HG03521 (cell line): ENCODE measurements around the gene RBM20.
A peak's percentile ranks its signal among the peaks of the same experiment; 100 is the strongest.

Source experiments
- ATAC-seq: cut with Tn5 transposase; IDR thresholded peaks from one replicate; pipeline ENCODE4 v1.9.1; 2021; ENCODE audit warnings: mild to moderate bottlenecking, moderate library complexity; ENCODE audit not compliant: unreplicated experiment

The RBM20 gene

DNA sequence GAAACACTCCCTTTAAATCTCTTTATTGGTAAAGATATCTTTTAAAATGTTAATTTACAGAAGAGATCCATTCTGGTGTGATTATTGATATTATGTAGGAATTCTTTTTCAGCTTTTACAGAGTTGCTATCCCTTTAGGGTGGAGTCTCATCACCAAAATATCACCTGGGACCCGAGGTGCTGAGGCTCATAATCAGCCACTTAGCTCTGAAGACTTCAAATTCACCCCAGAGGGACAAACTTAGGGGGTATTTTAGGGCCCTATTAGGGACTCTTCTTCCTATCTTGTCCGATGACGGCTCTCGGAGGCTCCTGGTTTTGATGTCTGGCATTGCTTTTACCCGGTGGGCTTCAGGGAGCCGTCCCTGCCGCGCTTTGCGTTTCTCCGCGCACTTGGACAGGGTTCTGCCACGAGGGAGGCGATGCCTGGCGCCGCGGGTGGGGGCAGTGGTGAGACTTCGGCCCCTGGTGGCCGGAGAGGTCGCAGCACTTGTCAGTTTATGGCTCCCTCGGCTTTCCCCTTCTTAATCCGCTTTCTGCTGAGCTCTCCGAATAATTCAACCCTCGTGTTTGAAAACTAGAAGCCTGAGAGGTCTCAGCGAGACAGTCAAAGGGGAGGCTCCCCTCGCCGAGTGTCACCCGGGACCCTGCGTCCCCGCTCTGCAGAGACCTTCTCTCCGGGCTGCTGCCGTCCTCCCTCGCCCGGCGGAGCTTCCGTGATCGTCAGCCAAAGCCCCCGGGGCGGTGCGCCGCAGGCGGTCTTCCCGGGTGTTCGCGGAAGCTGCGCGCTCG, 27.8 kb downstream of the RBM20 start:
- ATAC-seq, result peak; percentile 99

DNA sequence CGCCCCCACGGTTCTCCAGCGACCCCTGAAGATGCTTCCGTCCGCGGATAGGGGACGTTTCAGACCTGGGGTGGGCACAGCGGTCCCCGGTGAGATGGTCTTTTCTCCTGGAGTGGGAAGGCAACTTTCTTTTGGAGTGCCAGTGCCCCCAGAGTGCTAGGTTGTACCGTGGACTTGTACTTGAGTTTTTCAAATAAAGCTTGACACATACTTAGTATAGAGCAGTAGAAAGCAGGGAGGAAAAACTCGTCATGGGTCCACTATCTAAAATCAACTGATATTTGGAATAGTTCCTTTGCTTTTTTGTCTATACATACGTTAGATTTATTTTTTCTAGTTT, 28.4 kb downstream of the RBM20 start:
- ATAC-seq, result peak; percentile 11

DNA sequence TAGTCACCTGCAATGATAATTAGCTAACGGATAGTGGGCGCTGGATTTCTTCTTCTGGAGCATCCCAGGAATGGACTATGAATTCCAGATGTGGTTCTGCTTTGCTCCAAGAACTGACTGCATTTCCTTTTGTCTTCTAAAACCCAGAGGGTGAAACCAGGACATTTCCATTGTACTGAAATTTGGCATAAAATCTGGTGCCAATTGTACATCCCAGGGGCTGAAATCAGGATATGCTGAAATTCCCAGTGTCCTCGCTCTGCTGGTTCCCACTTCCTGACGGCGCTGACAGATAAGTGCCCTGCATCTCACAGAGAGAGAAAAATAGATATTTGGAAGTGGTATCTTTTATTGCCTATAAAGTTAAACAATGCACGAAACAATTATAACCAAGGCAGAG, 31.9 kb downstream of the RBM20 start:
- ATAC-seq, result no peak

DNA sequence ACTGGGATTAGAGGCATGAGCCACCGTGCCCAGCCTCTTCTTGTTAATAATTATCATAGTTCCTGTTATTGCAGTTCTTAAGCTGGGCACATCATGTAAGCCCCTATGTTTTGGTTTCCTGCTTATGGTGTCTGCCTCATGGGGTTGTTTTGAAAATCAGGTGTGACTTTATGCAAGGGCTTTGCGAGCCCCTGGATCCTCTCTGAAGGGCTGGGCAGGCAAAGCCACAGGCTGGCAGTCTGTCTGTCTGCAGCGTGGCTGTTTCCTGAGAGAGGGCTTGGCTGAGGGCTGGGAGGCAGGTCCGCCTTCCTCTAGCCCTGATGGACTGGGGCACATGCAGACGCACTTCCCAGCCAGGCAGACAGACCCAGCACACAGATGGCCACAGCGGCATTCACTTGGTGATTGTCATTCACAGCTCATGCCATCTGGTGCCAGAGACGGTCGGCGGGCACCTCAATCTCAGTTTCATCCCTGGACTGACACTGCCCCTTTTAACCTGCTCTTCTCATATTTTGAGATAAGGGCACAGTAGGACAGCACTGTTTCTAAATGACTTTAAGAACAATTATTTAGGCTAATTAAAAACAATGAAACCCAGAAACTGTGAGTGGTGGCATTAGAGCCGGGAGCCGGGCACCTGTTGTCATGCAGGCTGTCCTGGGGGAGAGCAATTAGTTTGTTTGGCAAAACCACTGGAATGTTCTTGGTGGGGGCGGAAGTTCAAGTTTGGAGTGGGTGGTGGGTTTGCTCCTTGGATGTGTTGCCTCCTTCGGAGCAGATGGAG, 35.5 kb downstream of the RBM20 start:
- no peak for ATAC-seq

DNA sequence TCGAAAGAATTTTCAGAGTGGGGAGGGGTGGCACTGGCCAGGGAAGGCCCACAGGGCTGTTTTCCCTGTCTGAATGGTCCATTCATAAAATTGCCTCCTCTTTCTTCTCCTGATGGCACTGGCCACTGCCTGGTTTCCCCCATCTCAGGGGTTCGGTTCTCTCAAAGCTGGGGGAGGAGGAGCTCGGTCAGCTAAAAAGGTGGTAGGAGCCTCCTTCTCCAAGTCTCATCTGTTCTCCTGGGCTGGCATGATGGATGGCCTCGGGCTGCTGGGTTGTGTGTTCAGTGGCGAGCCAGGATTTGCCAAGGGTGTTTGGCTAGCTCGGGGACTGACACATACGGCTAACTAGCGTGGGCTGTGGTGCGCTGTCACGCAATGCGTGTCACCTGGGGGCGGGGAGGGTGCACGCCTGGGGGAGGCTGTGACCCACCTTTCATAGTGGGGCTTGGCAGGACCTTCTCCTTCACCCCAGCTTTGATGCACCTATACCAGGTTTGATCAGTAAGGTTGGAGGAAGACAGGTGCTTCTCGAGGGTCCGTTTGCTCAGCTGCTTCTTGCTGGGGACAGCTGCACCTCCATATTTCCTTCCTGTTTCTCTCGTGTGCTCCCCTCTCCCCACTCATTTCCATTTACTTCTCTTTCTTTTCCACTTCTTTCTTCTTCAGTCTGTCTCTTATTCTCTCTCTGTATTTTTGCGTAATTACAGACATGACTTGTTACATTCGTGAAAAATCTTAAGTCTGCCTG, 36.3 kb downstream of the RBM20 start:
- no peak for ATAC-seq

DNA sequence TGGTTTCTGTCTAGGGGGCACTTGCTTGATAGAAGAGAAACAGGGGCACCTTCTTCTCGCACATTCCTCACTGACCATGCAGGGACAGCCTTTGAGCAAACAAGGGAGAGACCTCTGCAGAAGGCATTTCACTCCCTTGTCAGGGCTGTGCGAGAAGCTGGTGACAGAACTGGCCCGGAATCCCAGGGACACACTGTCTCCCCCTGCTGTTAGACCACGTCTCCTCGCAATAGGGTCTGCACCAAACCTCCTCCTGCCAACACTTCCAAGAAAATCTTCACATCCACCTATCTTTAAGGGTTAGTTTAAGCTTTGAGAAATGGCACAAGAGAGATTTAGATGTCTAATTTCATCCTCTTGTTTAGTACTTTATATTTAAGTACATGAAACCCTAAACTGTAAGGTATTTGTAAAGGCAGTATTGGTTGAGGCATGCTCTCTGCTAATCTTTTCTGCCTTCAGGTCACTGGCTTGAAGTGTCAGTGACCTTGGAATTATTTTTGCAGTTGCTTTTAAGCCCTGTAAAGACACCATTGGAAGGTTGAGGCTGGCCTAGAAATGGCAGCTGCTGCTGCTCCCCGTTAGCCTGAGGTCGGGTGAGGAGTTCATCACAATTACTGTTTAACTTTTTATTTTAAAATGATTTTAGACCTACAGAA, 37.0 kb downstream of the RBM20 start:
- no peak for ATAC-seq

DNA sequence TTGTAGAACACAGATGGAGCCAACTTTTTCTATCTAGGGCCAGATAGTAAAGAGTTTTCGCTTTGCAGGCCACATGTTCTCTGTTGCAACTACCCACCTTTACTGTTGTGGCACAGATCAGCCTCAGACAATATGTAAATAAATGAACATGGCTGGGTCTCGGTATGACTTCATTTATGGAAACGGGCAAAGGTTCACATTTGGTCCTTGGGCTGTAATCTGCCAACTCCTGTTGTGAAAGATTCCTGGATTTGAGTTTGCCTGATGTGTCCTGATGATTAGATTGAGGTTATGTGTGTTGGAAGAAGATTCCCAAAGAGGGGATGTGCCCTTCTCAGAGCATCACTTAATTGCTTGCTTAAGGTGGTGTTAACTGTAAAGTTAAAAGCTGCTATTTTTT, 38.2 kb downstream of the RBM20 start:
- ATAC-seq, result no peak

DNA sequence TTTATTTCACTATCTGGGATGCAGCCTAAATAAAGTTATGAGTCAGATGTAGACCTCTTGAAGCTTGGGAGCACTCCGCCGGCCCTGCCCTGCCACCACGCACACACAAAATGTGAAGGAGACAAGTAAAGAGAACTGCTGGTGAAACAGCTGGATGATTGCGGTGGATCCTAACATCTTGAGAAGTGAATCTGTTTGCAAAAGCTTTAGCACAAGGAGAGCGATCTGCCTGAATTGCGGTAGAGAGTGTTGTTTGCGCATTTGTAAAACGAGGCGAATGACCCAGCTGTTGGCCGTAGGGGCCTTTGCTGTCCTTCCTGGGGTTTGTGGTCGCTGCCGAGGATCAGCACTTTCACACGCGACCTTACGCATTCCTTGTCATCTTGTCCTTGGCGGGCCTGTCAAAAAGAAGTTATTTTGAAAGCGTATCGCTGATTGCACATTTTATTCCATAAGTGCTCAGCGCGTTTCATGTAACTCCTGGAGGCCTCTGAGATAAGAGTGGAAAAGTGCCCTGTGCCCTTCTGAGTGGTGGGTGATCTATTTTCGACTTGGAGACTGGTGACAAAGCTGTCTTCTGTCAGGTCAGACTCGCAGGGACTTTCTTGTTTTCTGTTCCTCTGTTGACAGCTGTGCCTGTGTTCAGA, 40.8 kb downstream of the RBM20 start:
- ATAC-seq, result no peak

DNA sequence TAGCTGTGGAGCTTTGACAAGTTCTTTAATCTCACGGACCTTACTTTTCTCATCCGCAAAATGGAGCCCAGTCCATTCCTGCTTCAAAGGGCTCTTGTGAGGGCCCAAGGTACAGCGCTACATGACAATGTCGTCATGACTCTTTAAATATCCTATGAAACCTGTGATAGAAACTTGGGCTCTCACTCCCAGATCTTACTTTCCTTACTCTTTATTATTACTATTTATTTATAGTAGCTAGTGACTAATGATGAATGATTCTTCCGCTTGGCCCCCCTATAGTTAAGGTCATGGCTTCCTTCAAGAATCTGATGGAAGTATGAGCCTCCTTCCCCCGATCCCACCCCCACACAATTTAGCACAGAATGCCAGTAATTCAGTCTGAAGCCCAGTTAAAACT, 41.9 kb downstream of the RBM20 start:
- no peak for ATAC-seq

DNA sequence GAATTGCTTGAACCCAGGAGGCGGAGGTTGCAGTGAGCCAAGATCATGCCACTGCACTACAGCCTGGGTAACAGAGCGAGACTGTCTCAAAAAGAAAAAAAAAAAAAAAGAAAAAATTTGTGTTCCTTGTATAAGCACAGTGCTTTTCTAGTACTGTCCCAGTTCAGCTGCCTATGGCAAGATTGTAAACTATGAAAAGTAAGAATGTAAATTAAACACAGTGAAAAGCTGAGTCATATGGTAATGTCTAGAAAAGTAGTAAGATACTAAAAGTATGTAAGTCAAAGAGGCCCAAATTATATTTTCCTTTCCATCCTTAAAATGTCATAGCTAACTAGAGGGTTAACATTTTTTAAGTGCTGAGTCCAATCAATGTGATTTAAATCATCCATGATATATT, 42.8 kb downstream of the RBM20 start:
- no peak for ATAC-seq

DNA sequence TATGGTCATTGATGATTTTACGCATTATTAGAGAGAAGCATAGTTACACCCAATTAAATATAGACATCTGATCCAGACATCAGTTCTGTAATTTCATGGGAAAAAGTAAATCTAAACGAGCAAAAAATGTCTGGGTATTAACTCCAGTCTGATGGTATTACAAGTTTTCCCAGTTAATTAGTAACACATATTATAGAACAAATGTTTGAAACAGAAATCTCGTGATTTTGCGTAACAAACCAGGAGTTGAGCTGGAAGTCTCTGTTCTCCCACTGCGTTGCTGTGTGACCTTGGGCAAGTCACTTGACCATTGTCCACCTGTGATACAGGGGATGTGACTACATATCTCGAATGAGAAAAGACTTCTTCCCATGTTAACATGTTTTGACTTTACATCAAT, 43.3 kb downstream of the RBM20 start:
- no peak for ATAC-seq

DNA sequence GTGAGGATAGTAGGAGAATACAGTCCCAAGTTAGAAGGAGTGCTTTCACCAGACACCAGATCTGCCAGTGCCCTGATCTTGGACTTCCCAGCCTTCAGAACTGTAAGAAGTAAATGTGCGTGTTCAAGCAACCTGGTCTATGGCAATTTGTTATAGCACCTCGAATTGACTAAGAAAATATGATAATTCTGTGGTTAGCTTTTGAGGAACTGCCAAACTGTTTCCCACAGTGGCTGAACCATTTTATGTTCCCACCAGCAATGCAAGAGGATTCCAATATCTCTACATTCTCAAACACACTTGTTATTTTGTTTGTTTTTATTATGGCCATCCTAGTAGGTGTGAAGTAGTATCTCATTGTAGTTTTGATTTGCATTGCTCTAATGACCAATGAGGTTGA, 47.0 kb downstream of the RBM20 start:
- no peak for ATAC-seq

DNA sequence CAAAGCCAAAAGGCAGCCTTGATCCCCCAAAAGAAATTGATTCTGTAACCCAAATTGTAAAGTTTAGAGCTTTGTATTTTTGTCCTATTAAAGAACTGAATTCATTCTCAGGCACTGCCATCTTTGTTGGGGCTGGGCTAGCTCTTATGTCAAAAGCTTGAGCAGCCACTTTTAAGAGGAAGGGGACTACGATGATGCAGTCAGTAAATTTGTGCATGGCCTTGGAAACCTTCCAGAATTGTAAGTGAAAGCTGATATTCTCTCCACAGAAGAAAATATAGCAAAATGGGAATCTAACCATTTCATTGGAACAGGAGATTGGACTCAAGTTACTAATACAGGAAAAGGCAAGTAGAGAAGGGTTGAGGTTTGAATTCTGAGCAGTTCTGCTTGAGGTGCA, 50.1 kb downstream of the RBM20 start:
- no peak for ATAC-seq

DNA sequence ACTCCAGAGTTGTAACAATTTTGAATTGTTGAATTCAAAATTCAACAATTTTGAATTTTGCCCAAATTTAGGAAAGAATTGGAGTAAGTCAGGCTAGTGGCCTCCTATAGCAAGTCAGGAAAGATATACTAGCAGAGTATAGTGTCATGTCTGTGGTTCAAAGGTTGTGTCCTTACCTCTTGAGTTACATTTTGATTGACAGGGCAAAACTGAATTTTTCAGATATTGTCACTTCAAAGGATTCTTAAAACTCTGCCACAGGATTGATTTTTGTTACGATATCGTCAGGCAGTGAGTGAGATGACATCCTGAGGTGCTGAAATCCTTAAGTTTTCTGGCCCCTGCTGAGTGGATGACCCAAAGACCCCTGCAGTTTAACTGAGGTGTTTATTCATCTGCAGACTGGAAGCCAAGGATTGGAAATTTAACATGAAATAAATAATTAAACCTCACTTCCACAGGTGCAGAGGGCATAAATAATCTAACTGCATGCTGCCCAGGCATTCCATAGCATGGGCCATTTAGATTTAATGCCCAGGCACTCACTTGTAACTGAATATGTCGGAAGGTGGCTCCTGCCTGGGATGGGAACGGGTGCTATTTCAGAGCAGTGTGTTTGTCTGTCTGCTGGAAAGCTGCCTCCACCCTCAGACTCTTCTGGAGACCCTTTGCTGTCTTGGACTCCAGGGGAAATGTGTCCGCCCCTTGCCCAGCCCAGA, 50.8 kb downstream of the RBM20 start:
- ATAC-seq, result no peak

DNA sequence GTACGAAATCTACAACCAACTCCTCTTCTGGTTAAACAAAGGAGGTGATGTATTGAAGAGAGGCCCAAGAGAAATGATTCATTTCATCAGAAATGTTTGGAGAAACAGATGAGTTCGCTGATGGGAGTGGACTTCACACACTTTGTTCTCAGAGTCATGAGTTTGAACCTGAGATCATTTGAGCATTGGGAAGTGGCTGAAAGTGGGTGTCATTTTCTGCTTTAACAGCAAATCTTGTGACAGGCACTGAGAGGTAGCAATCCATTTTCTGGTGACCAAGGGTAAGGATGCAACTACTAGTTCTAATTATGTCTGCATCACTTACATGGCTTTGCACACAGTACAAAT, 51.4 kb downstream of the RBM20 start:
- ATAC-seq, result no peak

DNA sequence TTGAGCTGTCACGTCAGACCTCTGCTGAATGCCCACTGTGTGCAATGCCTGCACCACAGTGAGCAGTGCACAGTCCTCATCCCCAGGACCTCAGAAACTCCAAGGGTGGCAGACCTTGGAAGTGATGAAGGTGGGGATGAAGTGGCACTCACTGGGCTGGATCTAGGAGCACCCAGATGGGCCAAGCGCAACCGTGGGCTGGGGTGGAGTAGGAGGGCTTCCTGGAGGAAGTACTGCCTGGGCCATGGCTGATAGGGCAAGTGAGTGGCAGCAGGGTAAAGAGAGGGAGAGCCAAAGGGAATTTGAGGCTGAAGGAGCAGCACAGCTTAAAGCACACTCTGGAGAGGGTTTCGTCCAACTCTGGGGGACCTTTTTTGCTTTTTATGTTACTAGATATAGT, 52.3 kb downstream of the RBM20 start:
- no peak for ATAC-seq

DNA sequence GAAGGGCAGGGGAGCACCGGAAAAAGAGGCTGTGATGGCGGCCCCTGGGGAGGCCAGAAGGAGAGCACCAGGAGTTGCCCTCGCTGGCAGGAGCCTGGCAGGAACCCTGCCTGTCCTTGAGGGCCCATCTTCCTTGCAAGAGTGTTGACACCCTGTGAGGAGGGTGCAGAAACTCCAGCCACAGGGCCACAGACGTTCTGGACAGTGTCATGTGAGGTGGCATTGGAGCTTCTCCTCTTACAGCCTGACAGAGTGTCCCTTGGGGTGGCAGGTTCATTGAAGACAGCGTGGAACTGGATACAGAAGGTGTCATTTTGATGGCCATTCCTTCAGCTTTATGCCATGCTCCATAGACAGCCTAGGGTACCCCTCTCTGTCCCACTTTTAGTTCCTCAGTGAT, 54.2 kb downstream of the RBM20 start:
- ATAC-seq, result no peak

DNA sequence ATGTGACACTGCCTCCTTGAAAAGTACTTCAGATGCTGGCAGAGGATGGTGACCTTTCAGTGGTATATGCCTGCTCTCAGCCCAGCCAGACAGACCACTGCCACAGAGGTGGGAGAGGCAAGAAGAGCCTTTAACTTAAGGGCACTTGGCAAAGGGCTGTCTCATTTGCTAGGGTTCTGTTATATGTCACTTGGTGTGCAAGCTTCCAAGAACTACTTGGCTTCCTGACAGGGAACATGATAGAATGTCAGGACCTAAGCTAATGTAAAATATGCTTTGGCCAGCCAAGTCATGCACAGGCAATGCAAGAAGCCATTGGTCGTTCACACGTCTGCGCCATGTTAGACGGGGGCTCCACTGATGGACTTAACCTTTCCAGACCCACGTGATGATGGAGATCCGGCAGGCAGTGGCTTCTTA, 54.7 kb downstream of the RBM20 start:
- no peak for ATAC-seq

DNA sequence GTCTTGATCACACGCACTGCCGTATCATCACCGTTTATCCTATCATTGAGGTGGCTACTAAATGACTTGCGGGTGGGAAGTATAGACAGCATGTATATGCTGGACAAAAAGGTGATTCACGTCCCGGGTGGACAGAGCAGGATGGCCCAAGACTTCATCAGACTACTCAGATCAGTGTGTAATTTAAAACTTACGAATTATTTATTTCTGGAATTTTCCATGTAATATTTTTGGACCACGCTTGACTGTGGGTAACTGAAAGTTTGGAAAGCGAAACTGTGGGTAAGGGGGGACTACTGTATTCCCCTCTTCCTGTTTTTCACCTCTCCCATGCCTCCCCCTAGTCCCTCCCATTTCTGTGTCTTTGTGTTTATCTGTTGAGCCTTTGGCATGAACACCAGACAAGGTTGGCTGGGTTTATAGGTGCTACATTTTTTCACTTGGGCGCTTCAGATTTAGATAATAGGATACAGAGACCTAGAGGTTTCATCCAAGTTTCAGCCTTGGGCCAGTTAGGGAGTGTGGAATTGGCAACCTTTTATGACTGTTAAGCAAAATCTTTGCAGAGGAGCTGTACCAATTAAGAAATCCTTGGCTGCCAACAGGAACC, 55.8 kb downstream of the RBM20 start:
- ATAC-seq, result no peak
